GM10248 (cell line): Measurements from ENCODE around the gene LDLR.

Source experiments
- CTCF ChIA-PET: fragments of 300-600 bp; sonication (Branson Sonifier 250); formaldehyde crosslinking; extraction: SDS; loops from one replicate; lab custom pipeline; 2021; ENCODE audit warnings: antibody characterized with exemption; lab: Yijun Ruan, JAX
- POLR2A ChIA-PET: fragments of 350-650 bp; sonication (Branson Sonifier 250); formaldehyde crosslinking; extraction: SDS; loops from one replicate; lab custom pipeline; 2020; ENCODE audit warnings: antibody characterized with exemption; lab: Yijun Ruan, JAX
- DNase-seq: peaks from one replicate; pipeline ENCODE4 v3.0.0; 2012; ENCODE audit errors: extremely low spot score
- TF ChIP-seq, protein P1 (sequence below): IDR thresholded peaks from 2 replicates; pipeline ENCODE4 v1.5.1; 2012; ENCODE audit warnings: mild to moderate bottlenecking, low read depth; ENCODE audit errors: extremely low read depth, missing control alignments, control extremely low read depth

LDLR gene

DNA sequence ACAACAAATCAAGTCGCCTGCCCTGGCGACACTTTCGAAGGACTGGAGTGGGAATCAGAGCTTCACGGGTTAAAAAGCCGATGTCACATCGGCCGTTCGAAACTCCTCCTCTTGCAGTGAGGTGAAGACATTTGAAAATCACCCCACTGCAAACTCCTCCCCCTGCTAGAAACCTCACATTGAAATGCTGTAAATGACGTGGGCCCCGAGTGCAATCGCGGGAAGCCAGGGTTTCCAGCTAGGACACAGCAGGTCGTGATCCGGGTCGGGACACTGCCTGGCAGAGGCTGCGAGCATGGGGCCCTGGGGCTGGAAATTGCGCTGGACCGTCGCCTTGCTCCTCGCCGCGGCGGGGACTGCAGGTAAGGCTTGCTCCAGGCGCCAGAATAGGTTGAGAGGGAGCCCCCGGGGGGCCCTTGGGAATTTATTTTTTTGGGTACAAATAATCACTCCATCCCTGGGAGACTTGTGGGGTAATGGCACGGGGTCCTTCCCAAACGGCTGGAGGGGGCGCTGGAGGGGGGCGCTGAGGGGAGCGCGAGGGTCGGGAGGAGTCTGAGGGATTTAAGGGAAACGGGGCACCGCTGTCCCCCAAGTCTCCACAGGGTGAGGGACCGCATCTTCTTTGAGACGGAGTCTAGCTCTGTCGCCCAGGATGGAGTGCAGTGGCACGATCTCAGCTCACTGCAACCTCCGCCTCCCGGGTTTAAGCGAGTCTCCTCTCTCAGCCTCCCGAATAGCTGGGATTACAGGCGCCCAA is at the start of gene LDLR:
Gene LDLR, plus strand, starts transcription at position 210 of the 760 bp plus-strand sequence. Its CDS starts 86 bp downstream, at position 296.
- TF ChIP-seq, protein P1, sequence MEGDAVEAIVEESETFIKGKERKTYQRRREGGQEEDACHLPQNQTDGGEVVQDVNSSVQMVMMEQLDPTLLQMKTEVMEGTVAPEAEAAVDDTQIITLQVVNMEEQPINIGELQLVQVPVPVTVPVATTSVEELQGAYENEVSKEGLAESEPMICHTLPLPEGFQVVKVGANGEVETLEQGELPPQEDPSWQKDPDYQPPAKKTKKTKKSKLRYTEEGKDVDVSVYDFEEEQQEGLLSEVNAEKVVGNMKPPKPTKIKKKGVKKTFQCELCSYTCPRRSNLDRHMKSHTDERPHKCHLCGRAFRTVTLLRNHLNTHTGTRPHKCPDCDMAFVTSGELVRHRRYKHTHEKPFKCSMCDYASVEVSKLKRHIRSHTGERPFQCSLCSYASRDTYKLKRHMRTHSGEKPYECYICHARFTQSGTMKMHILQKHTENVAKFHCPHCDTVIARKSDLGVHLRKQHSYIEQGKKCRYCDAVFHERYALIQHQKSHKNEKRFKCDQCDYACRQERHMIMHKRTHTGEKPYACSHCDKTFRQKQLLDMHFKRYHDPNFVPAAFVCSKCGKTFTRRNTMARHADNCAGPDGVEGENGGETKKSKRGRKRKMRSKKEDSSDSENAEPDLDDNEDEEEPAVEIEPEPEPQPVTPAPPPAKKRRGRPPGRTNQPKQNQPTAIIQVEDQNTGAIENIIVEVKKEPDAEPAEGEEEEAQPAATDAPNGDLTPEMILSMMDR: no peak
- peak; percentile 80 for DNase-seq
- ChIA-PET POLR2A (interaction anchor here (0.5 to 1.2 kb wide), 2 partner anchors 153 to 1254 kb away, joined by 5 to 7 read pairs; partner anchors contain the start of gene PIN1), CTCF (interaction anchor here (1.3 to 6.8 kb wide), 3 partner anchors 35 to 153 kb away, joined by 3 to 31 read pairs (median 9); no protein-coding TSS in a partner anchor)

DNA sequence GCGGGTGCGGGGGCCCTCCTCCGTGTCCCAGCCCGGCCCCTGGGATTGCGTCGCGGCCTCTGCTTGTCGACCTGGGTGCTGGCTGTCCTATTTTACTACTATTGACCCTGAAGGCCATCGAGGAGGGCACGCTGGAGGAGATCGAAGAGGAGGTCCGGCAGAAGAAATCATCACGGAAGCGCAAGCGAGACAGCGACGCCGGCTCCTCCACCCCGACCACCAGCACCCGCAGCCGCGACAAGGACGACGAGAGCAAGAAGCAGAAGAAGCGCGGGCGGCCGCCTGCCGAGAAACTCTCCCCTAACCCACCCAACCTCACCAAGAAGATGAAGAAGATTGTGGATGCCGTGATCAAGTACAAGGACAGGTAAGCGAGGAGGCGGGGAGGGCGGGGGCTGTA is 48.1 kb upstream of the LDLR start:
- DNase-seq: no peak
- POLR2A ChIA-PET: no interaction called here
- TF ChIP-seq, protein P1: no peak

DNA sequence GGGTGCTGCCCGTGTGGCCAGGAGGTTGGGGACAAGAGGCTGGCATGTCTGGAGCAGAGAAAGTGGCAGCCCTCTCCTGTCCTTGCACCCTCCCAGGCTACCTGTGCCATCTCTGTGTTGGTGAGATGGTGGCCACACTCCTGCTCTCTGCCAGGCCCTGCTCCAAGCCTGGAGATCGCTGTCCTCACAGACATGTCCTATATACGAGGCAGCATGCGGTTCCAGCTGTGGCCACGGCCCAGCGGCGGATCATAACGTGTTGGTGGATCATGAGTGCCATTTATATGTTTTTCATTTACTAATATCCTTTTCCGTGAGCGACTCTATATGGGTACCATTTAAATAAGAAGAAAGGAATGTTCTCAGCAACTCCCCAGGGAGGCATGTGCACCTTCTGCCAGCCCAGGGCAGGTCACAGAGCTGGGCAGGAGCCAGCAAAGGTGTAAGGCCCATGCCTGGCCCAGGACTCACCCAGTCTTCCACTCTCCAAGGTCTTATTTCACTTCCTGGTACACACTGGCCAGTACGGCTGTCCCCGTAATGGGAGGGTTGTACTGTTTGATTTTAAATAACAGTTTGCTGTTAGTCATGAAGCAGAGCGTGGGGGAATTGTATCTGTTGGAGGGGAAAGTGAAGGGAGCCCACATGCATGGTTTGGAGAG is 47.2 kb upstream of the LDLR start:
- POLR2A ChIA-PET: no interaction called here
- CTCF ChIA-PET: no interaction called here
- TF ChIP-seq, protein P1: no peak
- no peak for DNase-seq

More for the DNA sequence above, 48.1 kb upstream of the LDLR start:
- CTCF ChIA-PET: no interaction called here

DNA sequence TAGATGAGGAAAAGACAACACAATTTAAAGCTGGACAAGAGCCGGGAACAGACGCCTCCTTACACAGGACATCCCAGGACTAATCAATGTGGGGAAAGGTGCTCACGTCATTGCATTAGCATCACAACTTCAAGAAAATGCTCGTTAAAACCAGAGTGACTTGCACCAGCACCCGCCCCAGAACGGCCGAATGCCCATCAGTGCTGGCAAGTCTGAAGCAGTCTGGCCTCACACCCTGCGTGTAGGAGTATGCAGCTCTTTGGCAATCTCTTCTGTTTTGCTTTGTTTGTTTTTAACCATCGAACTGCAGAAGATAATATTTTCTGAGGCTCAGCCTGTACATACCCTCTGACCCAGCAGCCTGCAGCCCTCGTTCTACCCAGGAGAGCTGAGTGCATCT is 44.8 kb upstream of the LDLR start:
- POLR2A ChIA-PET: no interaction called here
- CTCF ChIA-PET: interaction anchor here (1.6 to 3.5 kb wide), 2 partner anchors 9 to 102 kb away, joined by 5 to 37 read pairs; no protein-coding TSS in a partner anchor
- TF ChIP-seq, protein P1: no peak
- no peak for DNase-seq

DNA sequence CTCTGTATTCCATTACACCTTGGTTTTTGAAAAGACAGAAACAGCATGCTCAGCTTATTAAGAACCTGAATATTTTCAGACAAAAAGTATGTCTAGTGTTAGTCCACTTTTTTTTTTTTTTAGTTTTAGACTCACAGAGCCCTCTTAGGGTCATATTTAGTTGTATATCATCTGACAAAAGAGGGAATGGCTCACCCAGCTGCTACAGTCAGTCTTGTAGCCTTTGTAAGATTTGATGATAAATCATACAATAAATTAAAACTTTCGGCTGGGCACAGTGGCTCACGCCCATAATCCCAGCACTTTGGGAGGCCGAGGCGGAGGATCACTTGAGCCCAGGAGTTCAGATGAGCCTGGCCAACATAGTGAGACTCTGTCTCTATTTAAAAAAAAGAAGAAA is 43.7 kb upstream of the LDLR start:
- CTCF ChIA-PET: interaction anchor here (1.6 to 3.5 kb wide), 2 partner anchors 11 to 103 kb away, joined by 5 to 37 read pairs; no protein-coding TSS in a partner anchor
- TF ChIP-seq, protein P1: no peak

DNA sequence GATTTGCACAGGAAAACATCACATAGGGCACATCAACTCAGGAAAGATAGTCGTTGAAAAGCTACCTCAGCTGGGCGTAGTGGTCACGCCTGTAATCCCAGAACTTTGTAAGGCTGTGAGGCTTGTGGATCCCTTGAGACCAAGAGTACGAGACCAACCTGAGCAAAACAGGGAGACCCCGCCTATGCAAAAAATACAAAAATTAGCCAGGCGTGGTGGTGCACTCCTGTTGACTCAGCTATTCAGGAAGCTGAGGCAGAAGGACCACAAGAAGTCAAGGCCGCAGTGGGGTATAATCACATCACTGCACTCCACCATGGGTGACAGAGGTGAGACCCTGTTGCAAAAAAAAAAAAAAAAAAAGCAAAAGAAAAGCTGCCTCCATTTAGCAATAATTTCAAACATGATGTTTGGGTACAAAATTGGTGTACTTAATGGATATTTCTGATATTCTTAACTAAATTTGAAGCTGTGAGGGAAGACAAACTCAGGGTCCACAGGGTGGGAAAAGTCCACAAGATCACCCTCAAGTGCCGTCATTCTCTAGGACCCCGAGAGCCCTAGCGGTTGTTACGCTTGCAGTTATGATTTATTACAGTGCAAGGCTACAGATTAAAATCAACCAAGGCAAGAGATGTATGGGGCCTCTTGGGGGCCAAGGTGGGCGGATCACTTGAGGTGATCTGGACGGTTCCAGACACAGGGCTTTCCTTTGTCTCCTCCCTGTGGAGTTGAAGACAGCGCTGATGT is 42.5 kb upstream of the LDLR start:
- POLR2A ChIA-PET: interaction anchor here (0.5 to 0.6 kb wide), 2 partner anchors 220 to 458 kb away, joined by 3 to 4 read pairs; no protein-coding TSS in a partner anchor
- CTCF ChIA-PET: interaction anchor here (3.5 kb wide), 1 partner anchor 12 kb away, joined by 37 read pairs; no protein-coding TSS in a partner anchor

More for the DNA sequence above, 43.7 kb upstream of the LDLR start:
- no peak for DNase-seq
- POLR2A ChIA-PET: no interaction called here

More for the DNA sequence above, 42.5 kb upstream of the LDLR start:
- TF ChIP-seq, protein P1: no peak
- DNase-seq: no peak
